Liver (tissue), 9 donors: Measurements from ENCODE around the gene MYF6. TPM values are rescaled to one million over a fixed set of nuclear protein-coding genes. Genes with fewer than 3 reads are reported as not detected.

Experiments used
- DNase-seq: peaks from one replicate; pipeline ENCODE4 v3.0.0-alpha.2; 2017; ENCODE audit warnings: low spot score
- H3K27ac ChIP-seq, 2 donors: one replicate each; pipeline ENCODE4 v1.7.0; 2013; ENCODE audit warnings: inconsistent platforms in 2 of 2, low read length in 2 of 2, control low read depth in 1 of 2, low read depth in 1 of 2, mild to moderate bottlenecking in 1 of 2
- H3K27me3 ChIP-seq, 4 donors: one replicate each; pipeline versions ENCODE4 v1.6.1 to v1.7.0; 2013; ENCODE audit warnings: low read length in 3 of 4, inconsistent platforms in 1 of 4, mild to moderate bottlenecking in 1 of 4, moderate library complexity in 1 of 4; ENCODE audit not compliant: control insufficient read depth in 4 of 4, insufficient read depth in 4 of 4
- H3K36me3 ChIP-seq, 4 donors: one replicate each; pipeline versions ENCODE4 v1.6.1 to v1.7.0; 2013; ENCODE audit warnings: low read length in 3 of 4, mild to moderate bottlenecking in 3 of 4, low read depth in 1 of 4, moderate library complexity in 1 of 4; ENCODE audit not compliant: control insufficient read depth in 4 of 4, insufficient read depth in 3 of 4
- H3K4me1 ChIP-seq, 4 donors: one replicate each; pipeline versions ENCODE4 v1.6.1 to v1.7.0; 2013; ENCODE audit warnings: low read length in 3 of 4, mild to moderate bottlenecking in 3 of 4, moderate library complexity in 1 of 4; ENCODE audit not compliant: control insufficient read depth in 4 of 4, insufficient read depth in 4 of 4
- H3K4me3 ChIP-seq, 3 donors: one replicate each; pipeline versions ENCODE4 v1.6.1 to v1.7.0; 2013; ENCODE audit warnings: low read length in 3 of 3, control low read depth in 1 of 3, low read depth in 1 of 3, mild to moderate bottlenecking in 1 of 3
- H3K9ac ChIP-seq, 2 donors: one replicate each; pipeline ENCODE4 v1.7.0; 2013; ENCODE audit warnings: low read length in 2 of 2, mild to moderate bottlenecking in 2 of 2, moderate library complexity in 2 of 2, control low read depth in 1 of 2, low read depth in 1 of 2
- H3K9me3 ChIP-seq, 4 donors: one replicate each; pipeline versions ENCODE4 v1.6.1 to v1.7.0; 2013; ENCODE audit warnings: low read length in 3 of 4; ENCODE audit not compliant: control insufficient read depth in 4 of 4
- EGR1 ChIP-seq, 2 donors: IDR thresholded peaks; 2 replicates each; pipeline ENCODE4 v1.6.1; 2016 to 2018; ENCODE audit warnings: antibody characterized with exemption in 2 of 2, low read depth in 2 of 2
- FOXA1 ChIP-seq: IDR thresholded peaks from 2 replicates; pipeline ENCODE4 v1.6.1; 2016; ENCODE audit warnings: antibody characterized with exemption
- FOXA2 ChIP-seq: IDR thresholded peaks from 2 replicates; pipeline ENCODE4 v1.6.1; 2016; ENCODE audit warnings: antibody characterized with exemption
- GABPA ChIP-seq, 2 donors: IDR thresholded peaks in 1 of 2; conservative IDR thresholded peaks in 1 of 2; 2 replicates each; pipeline ENCODE4 v1.6.1; 2016; ENCODE audit warnings: antibody characterized with exemption in 2 of 2, mild to moderate bottlenecking in 1 of 2, moderate library complexity in 1 of 2
- HNF4A ChIP-seq, 2 donors: conservative IDR thresholded peaks; 2 replicates each; pipeline ENCODE4 v1.6.1; 2016; ENCODE audit warnings: antibody characterized with exemption in 2 of 2, mild to moderate bottlenecking in 2 of 2
- HNF4G ChIP-seq: IDR thresholded peaks from 2 replicates; pipeline ENCODE4 v1.6.1; 2016; ENCODE audit warnings: antibody characterized with exemption
- JUND ChIP-seq, 2 donors: IDR thresholded peaks; 2 replicates each; pipeline ENCODE4 v1.6.1; 2016; ENCODE audit warnings: antibody characterized with exemption in 2 of 2
- NR2F2 ChIP-seq: IDR thresholded peaks from 2 replicates; pipeline ENCODE4 v1.6.1; 2016; ENCODE audit warnings: antibody characterized with exemption
- RAD21 ChIP-seq, 2 donors: IDR thresholded peaks; 2 replicates each; pipeline ENCODE4 v1.6.1; 2016; ENCODE audit warnings: antibody characterized with exemption in 2 of 2, mild to moderate bottlenecking in 2 of 2
- RXRA ChIP-seq, 2 donors: IDR thresholded peaks; 2 replicates each; pipeline ENCODE4 v1.6.1; 2017 to 2018; ENCODE audit warnings: antibody characterized with exemption in 2 of 2, mild to moderate bottlenecking in 1 of 2
- SP1 ChIP-seq: IDR thresholded peaks from 2 replicates; pipeline ENCODE4 v1.6.1; 2018; ENCODE audit warnings: antibody characterized with exemption, mild to moderate bottlenecking
- TAF1 ChIP-seq: conservative IDR thresholded peaks from 2 replicates; pipeline ENCODE4 v1.6.1; 2016; ENCODE audit warnings: antibody characterized with exemption, mild to moderate bottlenecking
- YY1 ChIP-seq: IDR thresholded peaks from 2 replicates; pipeline ENCODE4 v1.6.1; 2016; ENCODE audit warnings: antibody characterized with exemption, mild to moderate bottlenecking
- WGBS: extraction: QIAGEN DNeasy Blood & Tissue Kit; methylation state at CpG from one replicate; pipeline ENCODE4 v1.1.7; 2013; 5-methylcytosine and 5-hydroxymethylcytosine counted together
- polyA plus RNA-seq, 2 donors: library from polyadenylated mRNA; stranded (reverse) in 1 of 2; unstranded in 1 of 2; fragments of 200-250 nt in 1 of 2; fragments of >200 nt in 1 of 2; fragmentation: Nextera tagmentation in 1 of 2; extraction: Ambion mirVana in 1 of 2; gene quantifications; one replicate each; pipeline versions ENCODE4 v1.2.1 to v1.2.3, GENCODE V29; 2013 to 2015
- total RNA-seq, 2 donors: library from RNA; depleted of rRNA; stranded (reverse); fragments of >200 nt; gene quantifications; one replicate each; pipeline ENCODE4 v1.2.3, GENCODE V29; 2014
- TF ChIP-seq, protein P1 (sequence below): IDR thresholded peaks from 2 replicates; pipeline ENCODE4 v1.6.1; 2016; ENCODE audit warnings: antibody characterized with exemption
- TF ChIP-seq, protein P2 (sequence below): IDR thresholded peaks from 2 replicates; pipeline ENCODE4 v1.6.1; 2016; ENCODE audit warnings: antibody characterized with exemption
- TF ChIP-seq, protein P3 (sequence below): fragments of 150-350 bp; IDR thresholded peaks from 2 replicates; pipeline ENCODE4 v1.5.1; 2017; ENCODE audit warnings: improper control_type of control experiment, low read depth, low read length; ENCODE audit not compliant: missing input control
- TF ChIP-seq, protein P4 (sequence below): IDR thresholded peaks from 2 replicates; pipeline ENCODE4 v1.6.1; 2016; ENCODE audit warnings: antibody characterized with exemption
- donor health status: healthy.
- donor health status: healthy.
- donor health status: healthy.
- donor health status: healthy.
- donor health status: healthy.

Gene MYF6
- total and polyA plus RNA-seq, 4 donors = 0.05 to 0.18 TPM; not detected in 2

DNA sequence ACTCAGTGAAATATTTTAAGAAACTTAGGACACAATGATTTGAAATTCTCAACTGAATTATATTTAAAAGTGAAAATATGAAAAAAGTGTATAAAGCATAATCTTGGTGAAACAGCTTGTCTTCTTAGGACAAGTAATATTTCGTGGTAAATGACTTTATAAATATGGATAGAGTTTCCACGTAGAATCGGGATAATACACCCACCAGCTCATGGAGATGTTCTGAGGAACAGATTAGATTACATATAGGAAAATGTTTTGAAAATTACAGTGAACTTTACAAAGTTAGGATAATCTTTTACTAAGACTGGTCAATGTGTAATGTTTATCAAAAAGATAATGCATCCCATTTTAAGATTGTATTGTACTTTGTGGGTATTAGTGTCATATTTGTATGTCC lies 25.6 kb upstream of the MYF6 start:
- Histone ChIP-seq H3K36me3 (no peaks in the 10 kb centered on the region), H3K4me3 (no peak overlapping the region), H3K4me1 (peaks cover 0 to under 1% (median 0%) of the 10 kb centered on the region in 4 donors), H3K9ac (no peak overlapping the region), H3K27me3 (no peaks in the 10 kb centered on the region), H3K27ac (no peak overlapping the region), H3K9me3 (peaks cover 0 to under 1% (median 0%) of the 10 kb centered on the region in 4 donors)
- TF ChIP-seq RAD21 (IDR thresholded peaks at IDR 0.05) (no peak), FOXA1 (no peak), JUND (IDR thresholded peaks at IDR 0.05) (no peak), TAF1 (no peak), EGR1 (IDR thresholded peaks at IDR 0.05; ENCODE audit: low read depth in 2 of 2) (no peak), NR2F2 (no peak), RXRA (IDR thresholded peaks at IDR 0.05) (no peak)
- TF ChIP-seq, protein P1, sequence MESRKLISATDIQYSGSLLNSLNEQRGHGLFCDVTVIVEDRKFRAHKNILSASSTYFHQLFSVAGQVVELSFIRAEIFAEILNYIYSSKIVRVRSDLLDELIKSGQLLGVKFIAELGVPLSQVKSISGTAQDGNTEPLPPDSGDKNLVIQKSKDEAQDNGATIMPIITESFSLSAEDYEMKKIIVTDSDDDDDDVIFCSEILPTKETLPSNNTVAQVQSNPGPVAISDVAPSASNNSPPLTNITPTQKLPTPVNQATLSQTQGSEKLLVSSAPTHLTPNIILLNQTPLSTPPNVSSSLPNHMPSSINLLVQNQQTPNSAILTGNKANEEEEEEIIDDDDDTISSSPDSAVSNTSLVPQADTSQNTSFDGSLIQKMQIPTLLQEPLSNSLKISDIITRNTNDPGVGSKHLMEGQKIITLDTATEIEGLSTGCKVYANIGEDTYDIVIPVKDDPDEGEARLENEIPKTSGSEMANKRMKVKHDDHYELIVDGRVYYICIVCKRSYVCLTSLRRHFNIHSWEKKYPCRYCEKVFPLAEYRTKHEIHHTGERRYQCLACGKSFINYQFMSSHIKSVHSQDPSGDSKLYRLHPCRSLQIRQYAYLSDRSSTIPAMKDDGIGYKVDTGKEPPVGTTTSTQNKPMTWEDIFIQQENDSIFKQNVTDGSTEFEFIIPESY = no peak
- no peak for DNase-seq
- 90% methylated on average over 3 of the region's 3 CpGs for WGBS

DNA sequence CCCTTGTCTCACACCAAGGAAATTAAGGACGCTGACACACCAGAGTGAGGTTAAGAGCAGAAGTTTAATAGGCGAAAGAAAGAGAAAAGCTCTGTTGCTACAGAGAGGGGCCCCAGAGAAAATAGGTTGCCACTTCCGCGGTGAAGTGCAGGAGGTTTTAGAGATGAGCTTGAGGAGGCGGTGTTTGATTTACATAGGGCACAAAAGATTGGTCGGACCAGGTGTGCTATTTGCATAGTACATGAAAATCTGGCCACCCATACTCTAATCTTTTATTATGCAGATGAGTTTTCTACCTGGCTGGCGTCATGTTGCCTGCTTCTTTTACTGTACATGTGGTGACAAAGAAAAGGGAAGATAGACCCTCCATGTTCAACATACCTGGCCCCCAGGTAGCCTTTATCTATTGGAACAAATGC lies 23.3 kb upstream of the MYF6 start:
- H3K9me3 ChIP-seq = peaks cover 0 to 3% (median 0%) of the 10 kb centered on the region in 4 donors

DNA sequence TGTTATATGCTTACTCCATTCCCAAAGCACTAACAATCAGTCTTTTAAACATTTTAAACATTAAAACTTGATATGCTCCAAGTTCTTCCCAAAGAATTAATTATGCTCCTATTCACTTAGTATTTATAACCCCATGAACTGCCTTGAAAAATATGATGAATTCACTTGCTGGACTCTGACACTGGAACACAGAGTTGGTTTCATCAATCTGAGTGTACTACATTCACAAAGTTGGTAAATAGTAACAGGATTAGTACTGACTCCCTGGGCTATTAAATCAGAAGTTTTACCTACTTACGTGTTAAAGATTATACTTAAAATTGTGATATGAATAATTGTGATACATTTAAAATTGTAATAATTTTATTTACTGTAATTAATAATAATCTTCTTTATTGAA lies 17.3 kb upstream of the MYF6 start:
- H3K36me3 ChIP-seq = no peaks in the 10 kb centered on the region
- H3K4me1 ChIP-seq = peaks cover 0 to 10% (median 0%) of the 10 kb centered on the region in 4 donors
- peaks cover 0 to 3% (median 0%) of the 10 kb centered on the region in 4 donors for H3K9me3 ChIP-seq
- H3K27ac ChIP-seq = no peak overlapping the region
- no peaks in the 10 kb centered on the region for H3K27me3 ChIP-seq
- 49% methylated on average over 1 of the region's 1 CpG for WGBS
- H3K9ac ChIP-seq = no peak overlapping the region
- no peak overlapping the region for H3K4me3 ChIP-seq
- no peak for DNase-seq
- TF ChIP-seq, protein P2, sequence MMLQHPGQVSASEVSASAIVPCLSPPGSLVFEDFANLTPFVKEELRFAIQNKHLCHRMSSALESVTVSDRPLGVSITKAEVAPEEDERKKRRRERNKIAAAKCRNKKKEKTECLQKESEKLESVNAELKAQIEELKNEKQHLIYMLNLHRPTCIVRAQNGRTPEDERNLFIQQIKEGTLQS = no peak
- TF ChIP-seq NR2F2 = no peak
- TF ChIP-seq RXRA (IDR thresholded peaks at IDR 0.05) = peak in 1 of 2 donors; percentile 30
- no peak for TF ChIP-seq YY1
- TF ChIP-seq SP1 = peak; percentile 39
- TF ChIP-seq, protein P3, sequence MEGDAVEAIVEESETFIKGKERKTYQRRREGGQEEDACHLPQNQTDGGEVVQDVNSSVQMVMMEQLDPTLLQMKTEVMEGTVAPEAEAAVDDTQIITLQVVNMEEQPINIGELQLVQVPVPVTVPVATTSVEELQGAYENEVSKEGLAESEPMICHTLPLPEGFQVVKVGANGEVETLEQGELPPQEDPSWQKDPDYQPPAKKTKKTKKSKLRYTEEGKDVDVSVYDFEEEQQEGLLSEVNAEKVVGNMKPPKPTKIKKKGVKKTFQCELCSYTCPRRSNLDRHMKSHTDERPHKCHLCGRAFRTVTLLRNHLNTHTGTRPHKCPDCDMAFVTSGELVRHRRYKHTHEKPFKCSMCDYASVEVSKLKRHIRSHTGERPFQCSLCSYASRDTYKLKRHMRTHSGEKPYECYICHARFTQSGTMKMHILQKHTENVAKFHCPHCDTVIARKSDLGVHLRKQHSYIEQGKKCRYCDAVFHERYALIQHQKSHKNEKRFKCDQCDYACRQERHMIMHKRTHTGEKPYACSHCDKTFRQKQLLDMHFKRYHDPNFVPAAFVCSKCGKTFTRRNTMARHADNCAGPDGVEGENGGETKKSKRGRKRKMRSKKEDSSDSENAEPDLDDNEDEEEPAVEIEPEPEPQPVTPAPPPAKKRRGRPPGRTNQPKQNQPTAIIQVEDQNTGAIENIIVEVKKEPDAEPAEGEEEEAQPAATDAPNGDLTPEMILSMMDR = no peak
- peak; percentile 26 for TF ChIP-seq HNF4G
- TF ChIP-seq, protein P1 = no peak
- peak in 1 of 2 donors; percentile 14 for TF ChIP-seq JUND (IDR thresholded peaks at IDR 0.05)
- no peak for TF ChIP-seq FOXA1
- no peak for TF ChIP-seq FOXA2
- TF ChIP-seq, protein P4, sequence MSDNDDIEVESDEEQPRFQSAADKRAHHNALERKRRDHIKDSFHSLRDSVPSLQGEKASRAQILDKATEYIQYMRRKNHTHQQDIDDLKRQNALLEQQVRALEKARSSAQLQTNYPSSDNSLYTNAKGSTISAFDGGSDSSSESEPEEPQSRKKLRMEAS = no peak
- peak; percentile 71 to 80 for TF ChIP-seq HNF4A (conservative IDR thresholded peaks at IDR 0.05)
- no peak for TF ChIP-seq RAD21 (IDR thresholded peaks at IDR 0.05)
- no peak for TF ChIP-seq TAF1
- no peak for TF ChIP-seq EGR1 (IDR thresholded peaks at IDR 0.05; ENCODE audit: low read depth in 2 of 2)

More for the DNA sequence above, 23.3 kb upstream of the MYF6 start:
- H3K27me3 ChIP-seq = no peaks in the 10 kb centered on the region
- no peak overlapping the region for H3K27ac ChIP-seq
- no peaks in the 10 kb centered on the region for H3K4me1 ChIP-seq
- DNase-seq = no peak
- 59% methylated on average over 7 of the region's 7 CpGs for WGBS
- H3K36me3 ChIP-seq = no peaks in the 10 kb centered on the region
- TF ChIP-seq, protein P4 = no peak
- TF ChIP-seq TAF1 (no peak), GABPA (IDR thresholded peaks at IDR 0.05 in 1 of 2, conservative IDR thresholded peaks at IDR 0.05 in 1 of 2) (no peak), HNF4G (no peak), RXRA (IDR thresholded peaks at IDR 0.05) (no peak), SP1 (no peak), FOXA1 (no peak), FOXA2 (no peak), NR2F2 (no peak)
- TF ChIP-seq, protein P2 = no peak
- H3K4me3 ChIP-seq = no peak overlapping the region
- no peak overlapping the region for H3K9ac ChIP-seq
